GM18951 (cell line): ENCODE data around the gene CAMP.

ENCODE experiments used
- POLR2A ChIP-seq: IDR thresholded peaks from 4 replicates; pipeline ENCODE4 v1.6.1; 2011; ENCODE audit warnings: mild to moderate bottlenecking; ENCODE audit not compliant: insufficient read length, insufficient read depth; ENCODE audit errors: extremely low read depth
- in situ Hi-C: fragments of 300-500 bp; cut with MboI; formaldehyde crosslinking; loops from one replicate; pipeline ENCODE4 v1.12.0; 2022; ENCODE audit warnings: low sequenced_read_pairs, mixed read lengths, inconsistent platforms; ENCODE audit not compliant: unreplicated experiment

Gene CAMP

DNA sequence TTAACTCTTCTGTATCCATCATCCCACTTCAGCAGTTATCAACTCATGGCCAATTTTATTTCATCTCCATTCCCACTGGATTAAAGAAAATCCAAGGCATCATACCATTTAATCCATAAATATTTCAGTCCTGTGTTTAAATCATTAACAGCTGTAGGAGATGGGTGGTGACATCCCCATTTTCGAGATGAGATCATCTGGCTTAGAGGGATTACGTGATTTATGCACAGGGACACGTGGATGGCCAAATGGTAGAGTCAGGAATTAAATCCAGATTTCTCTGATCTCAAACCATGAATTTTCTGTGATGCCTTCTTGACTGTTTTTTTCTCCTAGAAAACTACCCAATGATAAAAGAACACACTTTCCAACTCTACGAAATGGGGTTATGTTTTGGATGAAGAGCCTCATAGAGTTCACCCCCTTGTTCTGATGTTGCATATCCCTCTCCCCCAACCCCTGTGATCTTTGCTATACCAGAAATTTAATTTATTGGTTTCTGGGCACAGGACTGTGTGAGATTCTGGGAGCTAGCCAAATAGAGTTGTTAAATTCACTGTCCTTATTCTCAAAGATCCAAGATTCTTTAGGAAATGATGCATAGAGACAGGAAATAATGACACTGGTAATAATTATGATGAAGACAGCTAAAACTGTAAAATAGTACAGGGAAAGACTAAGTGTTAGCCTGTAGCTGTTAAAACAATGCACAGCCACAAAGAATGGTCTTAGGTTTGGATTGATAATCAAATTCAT is 25.0 kb downstream of the CAMP start:
- TF ChIP-seq POLR2A = no peak
- in situ Hi-C loops = no loop called here

- no peak for TF ChIP-seq POLR2A
- in situ Hi-C loops = no loop called here
Observed at GRCh38 chr3:48256557-48256956, 33.3 kb downstream of the CAMP start.

GRCh38 chr3:48258530-48258929 is 35.2 kb downstream of the CAMP start:
- in situ Hi-C loops = no loop called here
- TF ChIP-seq POLR2A = no peak

- no peak for TF ChIP-seq POLR2A
- in situ Hi-C loops = no loop called here
Observed at GRCh38 chr3:48267782-48268181, 44.5 kb downstream of the CAMP start.

GRCh38 chr3:48268381-48268935 is 45.2 kb downstream of the CAMP start:
- no peak for TF ChIP-seq POLR2A
- in situ Hi-C loops = no loop called here

DNA sequence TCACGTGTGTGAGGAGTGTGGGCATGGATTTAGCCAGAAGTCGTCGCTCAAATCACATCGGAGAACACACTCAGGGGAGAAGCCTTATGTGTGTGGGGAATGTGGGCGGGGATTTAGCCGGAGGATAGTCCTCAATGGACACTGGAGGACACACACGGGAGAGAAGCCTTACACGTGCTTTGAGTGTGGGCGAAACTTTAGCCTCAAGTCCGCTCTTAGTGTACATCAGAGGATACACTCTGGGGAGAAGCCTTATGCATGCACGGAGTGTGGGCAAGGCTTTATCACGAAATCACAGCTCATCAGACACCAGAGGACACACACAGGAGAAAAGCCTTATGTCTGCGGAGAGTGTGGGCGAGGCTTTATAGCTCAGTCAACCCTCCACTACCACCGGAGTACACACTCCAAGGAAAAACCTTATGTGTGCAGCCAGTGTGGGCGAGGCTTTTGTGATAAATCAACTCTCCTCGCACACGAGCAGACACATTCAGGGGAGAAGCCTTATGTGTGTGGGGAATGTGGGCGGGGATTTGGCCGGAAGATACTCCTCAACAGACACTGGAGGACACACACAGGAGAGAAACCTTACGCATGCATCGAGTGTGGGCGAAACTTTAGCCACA is 45.8 kb downstream of the CAMP start:
- no peak for TF ChIP-seq POLR2A
- in situ Hi-C loops = no loop called here

- in situ Hi-C loops = no loop called here
Observed at GRCh38 chr3:48269592-48269991, 46.3 kb downstream of the CAMP start.

GRCh38 chr3:48270306-48270705 is 47.0 kb downstream of the CAMP start:
- in situ Hi-C loops = loop anchor here (10.0 kb wide), 1 partner anchor 164 kb away; the partner anchor contains the start of gene PLXNB1
- TF ChIP-seq POLR2A = no peak

More at GRCh38 chr3:48269592-48269991, 46.3 kb downstream of the CAMP start:
- no peak for TF ChIP-seq POLR2A

- in situ Hi-C loops = loop anchor here (10.0 kb wide), 1 partner anchor 164 kb away; the partner anchor contains the start of gene PLXNB1
Observed at GRCh38 chr3:48271223-48271622, 47.9 kb downstream of the CAMP start.

- no peak for TF ChIP-seq POLR2A
- in situ Hi-C loops = loop anchor here (10.0 kb wide), 1 partner anchor 163 kb away; the partner anchor contains the start of gene PLXNB1
Observed at GRCh38 chr3:48271763-48272498, 48.6 kb downstream of the CAMP start.

- TF ChIP-seq POLR2A = no peak
- in situ Hi-C loops = loop anchor here (10.0 kb wide), 1 partner anchor 161 kb away; the partner anchor contains the start of gene PLXNB1
Observed at GRCh38 chr3:48273594-48274211, 50.4 kb downstream of the CAMP start.

DNA sequence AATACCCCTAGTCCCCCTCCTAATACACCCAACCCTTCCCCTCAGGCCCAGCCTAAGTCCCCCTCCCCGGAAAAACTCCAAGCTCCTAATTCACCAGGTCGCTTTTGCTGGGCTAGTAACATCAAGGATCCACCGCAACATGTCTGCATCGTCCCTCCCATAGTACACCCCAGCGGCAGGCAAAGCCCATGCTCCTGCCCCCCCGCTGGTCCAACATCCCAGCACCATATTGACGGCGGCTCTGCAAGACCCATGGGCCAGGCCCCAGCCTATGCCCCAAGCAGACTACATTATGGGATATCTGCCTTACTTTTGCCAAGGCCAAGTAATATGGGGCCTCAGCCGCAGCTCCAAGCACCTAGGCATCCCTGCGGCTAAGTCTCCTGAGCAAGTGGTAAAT is 51.2 kb downstream of the CAMP start:
- no peak for TF ChIP-seq POLR2A
- in situ Hi-C loops = loop anchor here (10.0 kb wide), 1 partner anchor 160 kb away; the partner anchor contains the start of gene PLXNB1
